ENCODE data around the gene MLX. TPM values are rescaled to one million over a fixed set of nuclear protein-coding genes. Genes with fewer than 3 reads are reported as not detected.

MLX gene
- total RNA-seq, 1 donor from 2014 or later: 26.1 TPM

GRCh38 chr17:42577140-42577531 lies 10.2 kb downstream of the MLX start:
- DNase-seq (ENCODE audit: low spot score in 2 of 2, unreplicated experiment in 2 of 2): no peak
- Mint-ChIP-seq H3K36me3 (peaks cover 13% of the 10 kb centered on the region), H3K4me3 (peak overlapping the region; percentile 98), H3K27me3 (ENCODE audit: low read depth) (no peaks in the 10 kb centered on the region), H3K9me3 (no peaks in the 10 kb centered on the region), H3K4me1 (peaks cover 26% of the 10 kb centered on the region), H3K27ac (peak overlapping the region; percentile 99)
- TF ChIP-seq, protein P1, sequence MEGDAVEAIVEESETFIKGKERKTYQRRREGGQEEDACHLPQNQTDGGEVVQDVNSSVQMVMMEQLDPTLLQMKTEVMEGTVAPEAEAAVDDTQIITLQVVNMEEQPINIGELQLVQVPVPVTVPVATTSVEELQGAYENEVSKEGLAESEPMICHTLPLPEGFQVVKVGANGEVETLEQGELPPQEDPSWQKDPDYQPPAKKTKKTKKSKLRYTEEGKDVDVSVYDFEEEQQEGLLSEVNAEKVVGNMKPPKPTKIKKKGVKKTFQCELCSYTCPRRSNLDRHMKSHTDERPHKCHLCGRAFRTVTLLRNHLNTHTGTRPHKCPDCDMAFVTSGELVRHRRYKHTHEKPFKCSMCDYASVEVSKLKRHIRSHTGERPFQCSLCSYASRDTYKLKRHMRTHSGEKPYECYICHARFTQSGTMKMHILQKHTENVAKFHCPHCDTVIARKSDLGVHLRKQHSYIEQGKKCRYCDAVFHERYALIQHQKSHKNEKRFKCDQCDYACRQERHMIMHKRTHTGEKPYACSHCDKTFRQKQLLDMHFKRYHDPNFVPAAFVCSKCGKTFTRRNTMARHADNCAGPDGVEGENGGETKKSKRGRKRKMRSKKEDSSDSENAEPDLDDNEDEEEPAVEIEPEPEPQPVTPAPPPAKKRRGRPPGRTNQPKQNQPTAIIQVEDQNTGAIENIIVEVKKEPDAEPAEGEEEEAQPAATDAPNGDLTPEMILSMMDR (IDR thresholded peaks at IDR 0.05; ENCODE audit: unreplicated experiment): no peak

DNA sequence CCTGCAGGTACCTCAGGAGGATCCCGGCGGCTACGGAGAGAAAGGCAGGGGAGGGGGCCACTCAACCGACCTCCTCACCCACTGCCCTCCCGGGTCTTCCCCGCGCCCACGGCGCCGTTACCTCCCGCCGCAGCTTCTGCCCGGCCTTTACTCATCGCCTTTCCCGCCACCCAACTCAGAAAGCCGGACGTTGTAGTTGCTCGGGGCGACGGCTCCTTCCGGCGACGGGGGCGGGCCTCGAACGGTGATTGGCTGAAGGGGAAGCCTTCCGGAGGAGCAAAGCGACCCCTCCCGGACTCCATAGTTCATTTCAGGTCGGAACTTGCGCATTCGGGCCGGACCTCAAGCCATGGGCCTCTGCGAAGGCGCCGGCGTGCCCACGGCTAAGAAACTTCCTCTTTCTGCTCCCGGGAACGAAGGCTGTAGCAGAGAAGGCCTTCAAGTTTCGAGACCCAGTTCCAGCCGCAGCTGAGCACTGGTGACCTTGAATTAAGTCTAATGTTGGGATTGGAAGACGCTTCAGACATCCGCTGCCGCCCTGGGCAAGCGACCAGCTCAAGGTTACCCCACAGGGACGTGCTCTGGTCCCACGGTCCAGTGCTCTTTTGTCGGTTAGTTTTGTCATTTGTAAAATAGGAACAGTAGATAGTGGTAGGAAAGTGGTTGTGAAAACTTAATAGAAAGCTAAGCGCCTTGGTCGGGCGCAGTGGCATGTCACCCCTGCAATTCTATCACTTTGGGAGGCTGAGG lies 10.8 kb downstream of the MLX start, which contains the start of gene PSMC3IP:
Gene PSMC3IP (minus strand): TSS at position 198 of the 750 bp plus-strand sequence. CDS start 43 bp downstream, at position 155.
- Mint-ChIP-seq H3K4me3 (peak within 1 kb of the TSS; percentile 98), H3K36me3 (peaks cover 12% of the 10 kb centered on the region), H3K4me1 (peaks cover 26% of the 10 kb centered on the region), H3K27me3 (ENCODE audit: low read depth) (no peaks in the 10 kb centered on the region), H3K9me3 (no peaks in the 10 kb centered on the region), H3K27ac (peak within 1 kb of the TSS; percentile 99)
- peak; percentile 83 to 90 for DNase-seq (ENCODE audit: low spot score in 2 of 2, unreplicated experiment in 2 of 2)
- TF ChIP-seq, protein P1 (IDR thresholded peaks at IDR 0.05; ENCODE audit: unreplicated experiment): no peak

DNA sequence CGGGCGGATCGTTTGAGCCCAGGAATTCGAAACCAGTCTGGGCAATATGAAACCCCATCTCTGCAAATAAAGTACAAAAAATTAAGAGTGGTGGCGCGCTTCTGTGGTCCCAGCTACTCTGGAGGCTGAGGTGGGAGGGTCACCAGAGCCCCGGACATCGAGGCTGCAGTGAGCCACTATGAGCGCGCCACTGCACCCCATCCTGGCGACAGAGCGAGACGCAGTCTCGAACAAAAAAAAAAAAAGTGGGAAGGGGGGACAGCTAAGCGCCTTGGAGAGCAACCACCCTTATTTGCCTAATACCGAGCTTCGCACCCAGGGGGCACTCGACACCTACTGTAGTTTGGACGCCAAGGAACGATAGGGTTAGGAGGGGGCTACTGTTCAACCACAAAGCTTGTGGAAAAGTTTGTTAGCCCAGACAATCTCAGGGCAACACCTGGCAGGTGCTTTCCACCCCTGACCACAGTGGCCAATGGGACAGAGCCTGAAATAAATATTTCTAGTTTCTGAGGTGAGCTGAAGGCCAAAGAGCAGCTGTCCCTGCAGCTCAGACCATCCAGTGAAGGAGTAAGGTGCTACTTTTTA lies 11.5 kb downstream of the MLX start:
- no peaks in the 10 kb centered on the region for H3K27me3 Mint-ChIP-seq (ENCODE audit: low read depth)
- peak; percentile 50 to 87 for DNase-seq (ENCODE audit: low spot score in 2 of 2, unreplicated experiment in 2 of 2)
- peak overlapping the region; percentile 98 for H3K4me3 Mint-ChIP-seq
- H3K27ac Mint-ChIP-seq: peak overlapping the region; percentile 99
- peaks cover 14% of the 10 kb centered on the region for H3K36me3 Mint-ChIP-seq
- peaks cover 26% of the 10 kb centered on the region for H3K4me1 Mint-ChIP-seq
- TF ChIP-seq, protein P1 (IDR thresholded peaks at IDR 0.05; ENCODE audit: unreplicated experiment): peak; percentile 61
- H3K9me3 Mint-ChIP-seq: no peaks in the 10 kb centered on the region

DNA sequence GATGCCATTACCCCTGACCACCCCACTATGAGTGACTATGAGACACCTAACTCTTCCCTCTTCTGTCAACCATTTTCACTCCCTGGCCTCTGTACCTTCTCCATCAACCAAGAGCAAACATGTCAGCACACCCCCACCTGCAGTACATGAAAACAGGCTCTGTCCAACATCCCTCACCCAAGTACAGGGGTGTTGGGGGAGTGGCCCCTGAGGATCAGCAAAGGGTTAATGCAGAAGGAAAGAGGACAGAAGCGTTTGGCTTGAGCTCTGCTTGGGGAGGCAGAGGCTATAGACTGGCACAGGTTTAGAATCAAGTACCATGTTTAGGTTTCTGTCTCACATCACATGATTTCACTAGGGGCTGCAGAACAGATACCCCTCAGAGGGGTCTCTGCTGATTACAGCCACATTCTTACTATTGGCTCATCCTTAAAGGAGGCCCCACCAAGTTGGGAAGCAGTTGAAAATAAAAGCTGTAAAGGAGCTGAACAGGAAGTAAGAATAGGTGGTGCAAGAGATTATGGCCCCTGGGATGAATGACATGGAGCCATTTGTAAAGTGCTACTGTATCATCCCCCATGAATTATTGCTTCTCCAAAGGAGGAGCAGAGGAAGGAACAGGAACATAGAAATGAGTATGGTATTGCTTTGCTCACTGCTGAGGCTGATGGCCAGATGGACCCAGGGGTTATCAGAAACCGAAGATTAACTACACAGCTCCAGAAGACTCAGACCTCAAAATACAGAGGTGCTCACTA lies 13.1 kb downstream of the MLX start:
- peaks cover 14% of the 10 kb centered on the region for H3K36me3 Mint-ChIP-seq
- TF ChIP-seq, protein P1 (IDR thresholded peaks at IDR 0.05; ENCODE audit: unreplicated experiment): no peak
- H3K4me1 Mint-ChIP-seq: peaks cover 26% of the 10 kb centered on the region
- no peak overlapping the region for H3K4me3 Mint-ChIP-seq
- H3K9me3 Mint-ChIP-seq: no peaks in the 10 kb centered on the region
- H3K27me3 Mint-ChIP-seq (ENCODE audit: low read depth): no peaks in the 10 kb centered on the region
- DNase-seq (ENCODE audit: low spot score in 2 of 2, unreplicated experiment in 2 of 2): no peak
- peak overlapping the region; percentile 76 for H3K27ac Mint-ChIP-seq

DNA sequence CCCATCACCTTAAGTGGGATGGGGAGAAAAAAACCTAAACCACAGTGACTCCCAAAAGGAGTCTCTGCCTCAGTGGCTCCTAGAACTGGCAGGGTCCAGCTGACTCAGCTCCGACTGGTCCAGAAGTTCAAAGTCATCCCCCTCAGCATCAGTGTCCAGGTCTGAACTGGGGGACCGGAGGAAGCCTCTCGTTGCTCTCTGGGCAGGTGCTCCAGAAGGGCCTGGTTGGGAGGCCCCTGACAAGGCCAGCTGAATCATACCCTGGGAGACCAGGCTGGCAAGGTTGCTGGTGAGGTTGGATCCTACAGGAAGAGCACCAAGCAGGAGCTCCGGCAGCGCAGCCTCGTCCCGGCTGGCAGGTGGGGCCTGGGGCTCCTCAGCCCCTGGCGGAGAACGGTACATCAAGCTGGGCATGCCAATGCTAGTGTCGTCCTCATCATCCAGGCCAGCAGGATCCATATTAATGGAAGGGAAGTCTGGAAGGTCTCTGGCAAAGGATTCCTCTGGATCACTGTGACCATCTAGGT lies 14.9 kb downstream of the MLX start:
- DNase-seq (ENCODE audit: low spot score in 2 of 2, unreplicated experiment in 2 of 2): no peak
- peaks cover 17% of the 10 kb centered on the region for H3K4me1 Mint-ChIP-seq
- H3K9me3 Mint-ChIP-seq: no peaks in the 10 kb centered on the region
- H3K27ac Mint-ChIP-seq: no peak overlapping the region
- H3K36me3 Mint-ChIP-seq: peaks cover 15% of the 10 kb centered on the region
- TF ChIP-seq, protein P1 (IDR thresholded peaks at IDR 0.05; ENCODE audit: unreplicated experiment): no peak
- H3K4me3 Mint-ChIP-seq: no peak overlapping the region
- H3K27me3 Mint-ChIP-seq (ENCODE audit: low read depth): no peaks in the 10 kb centered on the region
